Sigmoid colon (tissue), 7 donors: ENCODE measurements around the gene ETS1. TPM values are rescaled to one million over a fixed set of nuclear protein-coding genes. Genes with fewer than 3 reads are reported as not detected.

ENCODE experiments used
- DNase-seq: peaks from one replicate; pipeline ENCODE4 v3.0.0-alpha.2; 2019
- H3K27ac ChIP-seq, 4 donors: fragments of 200-600 bp; sonication (generic); one replicate each; pipeline ENCODE4 v1.5.1; 2016 to 2019; ENCODE audit warnings: mild to moderate bottlenecking in 1 of 4
- H3K27me3 ChIP-seq, 3 donors: fragments of 200-600 bp; sonication (generic); one replicate each; pipeline ENCODE4 v1.5.1; 2019; ENCODE audit warnings: mild to moderate bottlenecking in 1 of 3
- H3K36me3 ChIP-seq, 4 donors: fragments of 200-600 bp; sonication (generic); one replicate each; pipeline ENCODE4 v1.5.1; 2016 to 2019
- H3K4me1 ChIP-seq, 4 donors: fragments of 200-600 bp; sonication (generic); one replicate each; pipeline ENCODE4 v1.5.1; 2017 to 2019
- H3K4me3 ChIP-seq, 4 donors: fragments of 200-600 bp; sonication (generic); one replicate each; pipeline ENCODE4 v1.5.1; 2017 to 2019; ENCODE audit warnings: mild to moderate bottlenecking in 2 of 4, moderate library complexity in 1 of 4
- H3K9me3 ChIP-seq, 4 donors: fragments of 200-600 bp in 3 of 4; sonication (generic) in 3 of 4; one replicate each; pipeline versions ENCODE4 v1.5.1 to v1.6.1; 2013 to 2019
- CTCF ChIP-seq, 4 experiments: fragments of 450-650 bp in 3 of 4; fragments of 200-600 bp in 1 of 4; IDR thresholded peaks; one replicate each; pipeline ENCODE4 v1.5.1; 2016 to 2019; ENCODE audit warnings: antibody characterized with exemption in 4 of 4, mild to moderate bottlenecking in 3 of 4, moderate library complexity in 2 of 4
- EP300 ChIP-seq, 4 donors: sonication (generic); formaldehyde crosslinking; IDR thresholded peaks; one replicate each; pipeline ENCODE4 v1.6.1; 2017; ENCODE audit warnings: antibody characterized with exemption in 4 of 4
- POLR2A ChIP-seq, 2 donors: fragments of 450-650 bp; IDR thresholded peaks; one replicate each; pipeline ENCODE4 v1.6.1; 2016; ENCODE audit warnings: antibody characterized with exemption in 2 of 2, mild to moderate bottlenecking in 2 of 2, moderate library complexity in 2 of 2
- POLR2AphosphoS5 ChIP-seq, 4 donors: sonication (generic); formaldehyde crosslinking; IDR thresholded peaks; one replicate each; pipeline ENCODE4 v1.6.1; 2017; ENCODE audit warnings: antibody characterized with exemption in 4 of 4
- WGBS, 2 donors: extraction: QIAGEN DNeasy Blood & Tissue Kit; methylation state at CpG; one replicate each; pipeline ENCODE4 v1.1.7; 2013; 5-methylcytosine and 5-hydroxymethylcytosine counted together
- intact Hi-C: fragments of 100-400 bp; cut with DNase I; formaldehyde crosslinking; loops from one replicate; pipeline ENCODE4 v1.15.1; 2023
- polyA plus RNA-seq, 3 donors: library from polyadenylated mRNA; stranded (reverse); fragments of 200-250 nt; gene quantifications; one replicate each; pipeline ENCODE4 v1.2.3, GENCODE V29; 2013
- total RNA-seq, 4 donors: library from RNA; depleted of rRNA; stranded (reverse); fragments of >200 nt; gene quantifications; one replicate each; pipeline ENCODE4 v1.1.0, GENCODE V29; 2016
- donor health status: healthy with polysubstance abuse.
- donor health status: Bipolar disorder and iron deficiency.
- donor health status: healthy.

Gene ETS1
- total and polyA plus RNA-seq, 7 donors: 12.5 to 122 (median 24.6) TPM

DNA sequence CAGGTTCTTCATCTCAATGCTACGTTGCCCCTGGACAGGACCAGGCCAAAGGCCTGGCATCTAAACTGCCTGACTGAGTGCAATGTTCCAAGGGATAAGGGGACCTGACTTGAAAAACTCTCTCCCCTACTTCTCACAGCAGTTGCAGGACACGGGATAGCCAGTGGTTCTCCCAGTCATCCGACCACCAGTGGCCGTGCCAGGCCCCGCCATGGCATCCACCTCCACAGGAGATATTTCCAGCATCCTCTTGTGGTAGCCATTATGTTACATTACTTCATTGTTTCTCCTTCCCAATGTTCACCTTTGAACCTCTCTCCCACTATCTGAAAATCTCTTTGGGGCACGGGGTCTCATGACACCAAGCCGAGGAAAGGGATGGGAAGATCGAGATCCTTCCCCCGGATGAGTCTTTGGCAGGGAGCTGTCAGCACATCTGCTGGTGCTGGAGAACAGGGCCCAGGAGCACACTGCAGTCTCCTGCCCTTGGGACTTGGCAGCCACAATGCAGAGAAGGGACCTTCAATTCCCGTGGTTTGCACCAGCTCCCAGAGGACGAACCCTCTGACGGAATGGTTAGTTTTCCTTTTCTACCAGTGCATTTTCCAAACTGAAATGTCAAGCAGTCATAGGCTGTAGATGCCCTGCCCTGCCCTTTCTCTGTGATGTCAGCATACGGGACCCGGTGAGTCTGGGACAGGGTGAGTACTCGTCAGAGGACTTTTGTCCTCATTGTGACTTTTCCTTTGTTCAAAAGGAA, 121.2 kb downstream of the ETS1 start:
- Histone ChIP-seq H3K4me3 (no peak overlapping the region), H3K4me1 (peaks cover 0 to 51% (median 36%) of the 10 kb centered on the region in 4 donors), H3K36me3 (peaks cover 4 to 30% (median 8%) of the 10 kb centered on the region in 4 donors), H3K27ac (peak overlapping the region; percentile 54 to 71 (median 61)), H3K27me3 (no peaks in the 10 kb centered on the region), H3K9me3 (no peaks in the 10 kb centered on the region)
- TF ChIP-seq EP300 (IDR thresholded peaks at IDR 0.05) (no peak), CTCF (IDR thresholded peaks at IDR 0.05) (no peak), POLR2AphosphoS5 (IDR thresholded peaks at IDR 0.05) (no peak), POLR2A (IDR thresholded peaks at IDR 0.05) (no peak)
- intact Hi-C loops: no loop called here
- DNase-seq: no peak
- 88 to 89% methylated on average over 15 of the region's 15 CpGs for WGBS, 2 donors

DNA sequence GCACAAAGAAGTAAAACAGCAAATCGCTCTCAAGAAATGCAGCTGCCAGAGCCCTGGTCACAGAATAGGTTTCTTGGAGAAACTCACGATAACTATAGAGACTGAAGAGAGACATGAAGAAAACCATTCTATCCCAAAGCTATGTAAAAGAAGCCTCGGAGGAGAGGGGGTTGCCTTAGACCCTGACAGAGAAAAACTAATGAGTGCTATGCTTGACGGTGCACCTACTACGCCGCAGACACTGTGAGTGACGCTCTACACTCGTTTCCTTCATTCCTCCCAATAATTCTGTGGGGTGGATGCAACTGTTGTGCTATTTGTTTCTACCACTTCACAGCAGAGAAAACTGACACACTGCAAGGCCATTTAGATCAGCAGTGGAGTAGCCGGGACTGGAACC, 121.8 kb downstream of the ETS1 start:
- intact Hi-C loops: no loop called here
- no peak for DNase-seq
- no peaks in the 10 kb centered on the region for H3K27me3 ChIP-seq
- no peaks in the 10 kb centered on the region for H3K9me3 ChIP-seq
- H3K36me3 ChIP-seq: peaks cover 4 to 33% (median 10%) of the 10 kb centered on the region in 4 donors
- H3K4me1 ChIP-seq: peaks cover 0 to 51% (median 36%) of the 10 kb centered on the region in 4 donors
- no peak overlapping the region for H3K4me3 ChIP-seq
- WGBS, 2 donors: 80 to 90% methylated on average over 9 of the region's 9 CpGs
- TF ChIP-seq POLR2A (IDR thresholded peaks at IDR 0.05) (no peak), POLR2AphosphoS5 (IDR thresholded peaks at IDR 0.05) (no peak), EP300 (IDR thresholded peaks at IDR 0.05) (no peak), CTCF (IDR thresholded peaks at IDR 0.05) (no peak)
- H3K27ac ChIP-seq: peak overlapping the region; percentile 53 to 71 (median 56)

GRCh38 chr11:128464878-128465450, 122.4 kb downstream of the ETS1 start:
- WGBS, 2 donors: 68 to 87% methylated on average over 10 of the region's 10 CpGs
- intact Hi-C loops: no loop called here
- DNase-seq: no peak
- TF ChIP-seq POLR2AphosphoS5 (IDR thresholded peaks at IDR 0.05) (no peak), POLR2A (IDR thresholded peaks at IDR 0.05) (no peak), CTCF (IDR thresholded peaks at IDR 0.05) (no peak), EP300 (IDR thresholded peaks at IDR 0.05) (no peak)
- no peaks in the 10 kb centered on the region for H3K9me3 ChIP-seq
- H3K4me3 ChIP-seq: no peak overlapping the region
- peaks cover 4 to 35% (median 10%) of the 10 kb centered on the region in 4 donors for H3K36me3 ChIP-seq
- H3K27me3 ChIP-seq: no peaks in the 10 kb centered on the region
- peak overlapping the region; percentile 11 to 71 (median 54) for H3K27ac ChIP-seq
- peaks cover 0 to 48% (median 36%) of the 10 kb centered on the region in 4 donors for H3K4me1 ChIP-seq

- TF ChIP-seq EP300 (IDR thresholded peaks at IDR 0.05) (no peak), POLR2A (IDR thresholded peaks at IDR 0.05) (no peak), POLR2AphosphoS5 (IDR thresholded peaks at IDR 0.05) (no peak), CTCF (IDR thresholded peaks at IDR 0.05) (no peak)
- WGBS, 2 donors: 31 to 52% methylated on average over 3 of the region's 3 CpGs
- Histone ChIP-seq H3K36me3 (peaks cover 4 to 32% (median 10%) of the 10 kb centered on the region in 4 donors), H3K4me3 (no peak overlapping the region), H3K27ac (peak overlapping the region; percentile 40 to 62 (median 58)), H3K27me3 (no peaks in the 10 kb centered on the region), H3K4me1 (peaks cover 0 to 44% (median 36%) of the 10 kb centered on the region in 4 donors), H3K9me3 (no peaks in the 10 kb centered on the region)
- no peak for DNase-seq
- intact Hi-C loops: no loop called here
These were observed 123.4 kb downstream of the ETS1 start for GRCh38 chr11:128463979-128464378.
